ENCODE results near the gene EEIG2. TPM values are rescaled to one million over a fixed set of nuclear protein-coding genes. Genes with fewer than 3 reads are reported as not detected.
"Not testable (repeated sequence)": the region's sequence is repeated elsewhere in the genome, so short reads cannot be mapped to it uniquely, and the experiment has no call there.

EEIG2 gene
- total RNA-seq, result 4.0 and 6.2 TPM in 2 replicates

- peak; percentile 65 for DNase-seq (ENCODE audit: low read depth)
Observed at GRCh38 chr1:108559215-108560186, at the start of gene EEIG2. TSS of gene EEIG2 (plus strand) at chr1:108560100. CDS start at chr1:108560429, 329 bp downstream.

DNA sequence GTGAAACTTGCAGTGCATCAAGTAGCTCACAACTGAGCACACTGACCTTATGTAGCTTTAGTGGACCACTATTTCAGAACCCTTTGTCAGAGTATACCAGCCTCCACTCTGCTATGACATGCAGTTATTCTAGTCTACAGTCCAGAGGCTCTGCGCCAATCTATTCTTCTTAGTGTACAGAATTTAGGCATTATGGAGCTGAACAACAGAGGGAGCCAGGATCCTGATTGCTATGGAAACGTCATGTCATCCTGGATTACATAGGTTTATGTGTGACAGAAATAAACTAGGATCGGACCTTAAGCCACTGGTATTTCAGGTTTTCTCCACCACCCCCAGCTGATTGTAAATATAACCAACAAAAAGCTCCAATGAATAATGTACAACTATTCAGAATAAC is 48.1 kb upstream of the EEIG2 start:
- DNase-seq (ENCODE audit: low read depth), result no peak

- DNase-seq (ENCODE audit: low read depth), result peak; percentile 33
Observed at GRCh38 chr1:108512239-108513043, 47.5 kb upstream of the EEIG2 start.

- DNase-seq (ENCODE audit: low read depth), result no peak
Observed at GRCh38 chr1:108513044-108513415, 46.9 kb upstream of the EEIG2 start.

DNA sequence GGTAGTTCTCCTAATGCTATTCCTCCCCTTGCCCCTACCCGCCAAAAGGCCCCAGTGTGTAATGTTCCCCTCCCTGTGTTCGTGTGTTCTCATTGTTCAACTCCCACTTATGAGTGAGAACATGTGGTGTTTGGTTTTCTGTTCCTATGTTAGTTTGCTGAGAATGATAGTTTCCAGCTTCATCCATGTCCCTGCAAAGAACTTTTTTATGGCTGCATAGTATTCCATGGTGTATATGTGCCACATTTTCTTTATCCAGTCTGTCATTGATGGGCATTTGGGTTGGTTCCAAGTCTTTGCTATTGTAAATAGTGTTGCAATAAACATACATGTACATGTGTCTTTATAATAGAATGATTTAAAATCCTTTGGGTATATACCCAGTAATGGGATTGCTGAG is 46.0 kb upstream of the EEIG2 start:
- DNase-seq (ENCODE audit: low read depth), result not testable (repeated sequence)

- DNase-seq (ENCODE audit: low read depth), result not testable (repeated sequence)
Observed at GRCh38 chr1:108517301-108517897, 42.5 kb upstream of the EEIG2 start.

DNA sequence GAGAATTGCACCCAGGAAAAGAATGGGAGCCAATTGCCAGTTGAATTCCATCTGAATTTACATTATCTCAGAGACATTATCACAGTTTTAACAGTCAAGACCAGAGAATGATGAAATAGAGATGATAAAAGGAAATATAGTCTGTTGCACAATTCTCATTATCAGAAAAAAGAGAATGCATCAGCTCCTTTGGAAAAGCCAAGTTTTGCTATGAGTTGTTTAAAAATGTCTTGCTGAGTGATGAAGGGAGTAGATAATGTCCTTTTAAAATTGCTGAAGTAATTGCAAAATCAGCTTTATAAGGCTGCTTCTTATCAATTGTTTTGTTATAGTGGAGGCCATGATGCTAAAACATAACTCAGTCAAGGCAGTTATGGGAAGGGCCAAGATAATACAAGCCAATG is 37.9 kb upstream of the EEIG2 start:
- no peak for DNase-seq (ENCODE audit: low read depth)

- no peak for DNase-seq (ENCODE audit: low read depth)
Observed at GRCh38 chr1:108523829-108524228, 36.1 kb upstream of the EEIG2 start.

DNA sequence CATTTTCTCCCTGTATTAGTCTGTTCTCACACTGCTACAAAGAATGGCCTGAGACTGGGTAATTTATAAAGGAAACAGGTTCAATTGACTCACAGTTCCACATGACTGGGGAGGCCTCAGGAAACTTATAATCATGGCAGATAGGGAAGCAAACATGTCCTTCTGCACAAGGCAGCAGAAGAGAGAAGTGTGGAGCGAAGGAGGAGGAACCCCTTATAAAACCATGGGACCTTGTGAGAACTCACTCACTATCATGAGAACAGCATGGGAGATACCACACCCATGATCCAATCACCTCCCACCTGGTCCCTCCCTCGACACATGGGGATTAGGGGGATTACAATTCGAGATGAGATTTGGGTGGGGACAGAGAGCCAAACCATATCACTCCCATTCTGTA is 35.2 kb upstream of the EEIG2 start:
- no peak for DNase-seq (ENCODE audit: low read depth)

- no peak for DNase-seq (ENCODE audit: low read depth)
Observed at GRCh38 chr1:108527135-108527534, 32.8 kb upstream of the EEIG2 start.

- DNase-seq (ENCODE audit: low read depth), result no peak
Observed at GRCh38 chr1:108527837-108528236, 32.1 kb upstream of the EEIG2 start.

- DNase-seq (ENCODE audit: low read depth), result no peak
Observed at GRCh38 chr1:108531444-108531843, 28.5 kb upstream of the EEIG2 start.

DNA sequence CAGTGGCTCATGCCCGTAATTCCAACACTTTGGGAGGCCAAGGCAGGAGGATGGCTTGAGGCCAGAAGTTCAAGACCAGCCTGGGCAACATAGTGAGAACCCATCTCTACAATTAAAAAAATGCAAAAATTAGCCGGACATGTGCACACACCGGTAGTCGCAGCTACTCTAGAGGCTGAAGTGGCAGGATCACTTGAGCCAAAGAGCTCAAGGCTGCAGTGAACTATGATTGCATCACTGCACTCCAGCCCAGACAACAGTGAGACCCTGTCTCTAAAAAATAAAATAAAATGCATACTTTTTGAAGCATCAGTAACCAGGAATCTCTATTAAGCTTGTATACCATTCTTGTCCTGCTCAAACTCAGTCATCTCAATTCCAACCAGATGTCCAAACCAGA is 27.2 kb upstream of the EEIG2 start:
- no peak for DNase-seq (ENCODE audit: low read depth)

DNA sequence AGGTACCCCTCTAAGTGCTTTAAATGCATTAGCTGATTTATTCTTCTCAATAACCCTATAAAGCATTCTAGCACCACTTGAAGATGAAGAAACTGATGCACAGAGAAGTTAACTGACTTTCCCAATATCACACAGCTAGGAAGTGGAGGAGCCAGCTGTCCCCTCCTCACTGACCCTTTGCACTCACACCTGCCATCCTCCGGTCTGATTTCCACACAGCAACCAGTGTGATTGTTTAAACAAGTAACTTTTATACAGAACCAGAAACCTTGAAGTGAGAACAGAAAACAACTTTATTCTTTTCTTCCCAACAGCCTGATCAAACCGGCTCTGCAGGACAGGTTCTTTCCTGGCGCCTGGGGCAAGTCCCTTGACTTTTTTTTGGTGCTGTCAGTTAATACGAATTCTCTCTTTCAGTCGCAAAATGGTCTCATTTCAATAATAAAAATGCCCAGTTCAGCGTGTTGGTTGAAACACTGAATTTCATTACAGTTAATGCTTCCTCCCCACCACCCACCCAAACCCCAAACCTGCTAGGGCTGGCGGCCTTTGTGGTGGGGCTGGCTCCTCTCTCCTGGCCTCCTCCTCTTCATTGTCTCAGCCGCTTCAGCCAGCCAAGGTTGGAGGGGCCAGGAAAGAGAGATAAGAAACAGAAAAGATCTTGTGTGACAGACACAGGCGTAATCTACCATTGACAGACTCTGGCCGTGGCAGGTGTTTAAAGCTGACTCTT is 26.4 kb upstream of the EEIG2 start:
- peak; percentile 7 for DNase-seq (ENCODE audit: low read depth)

GRCh38 chr1:108534759-108535158 is 25.1 kb upstream of the EEIG2 start:
- no peak for DNase-seq (ENCODE audit: low read depth)

GRCh38 chr1:108535315-108535897 is 24.5 kb upstream of the EEIG2 start:
- not testable (repeated sequence) for DNase-seq (ENCODE audit: low read depth)

DNA sequence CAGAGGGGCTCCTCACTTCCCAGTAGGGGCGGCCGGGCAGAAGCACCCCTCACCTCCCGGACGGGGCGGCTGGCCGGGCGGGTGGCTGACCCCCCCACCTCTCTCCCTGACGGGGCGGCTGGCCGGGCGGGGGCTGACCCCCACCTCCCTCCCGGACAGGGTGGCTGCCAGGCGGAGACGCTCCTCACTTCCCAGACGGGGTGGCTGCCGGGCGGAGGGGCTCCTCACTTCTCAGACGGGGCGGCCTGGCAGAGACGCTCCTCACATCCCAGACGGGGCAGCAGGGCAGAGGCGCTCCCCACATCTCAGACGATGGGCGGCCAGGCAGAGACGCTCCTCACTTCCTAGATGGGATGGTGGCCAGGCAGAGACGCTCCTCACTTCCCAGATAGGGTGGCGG is 23.9 kb upstream of the EEIG2 start:
- DNase-seq (ENCODE audit: low read depth), result not testable (repeated sequence)

- DNase-seq (ENCODE audit: low read depth), result peak; percentile 40
Observed at GRCh38 chr1:108536791-108537190, 23.1 kb upstream of the EEIG2 start.

GRCh38 chr1:108537976-108538375 is 21.9 kb upstream of the EEIG2 start:
- DNase-seq (ENCODE audit: low read depth), result no peak

DNA sequence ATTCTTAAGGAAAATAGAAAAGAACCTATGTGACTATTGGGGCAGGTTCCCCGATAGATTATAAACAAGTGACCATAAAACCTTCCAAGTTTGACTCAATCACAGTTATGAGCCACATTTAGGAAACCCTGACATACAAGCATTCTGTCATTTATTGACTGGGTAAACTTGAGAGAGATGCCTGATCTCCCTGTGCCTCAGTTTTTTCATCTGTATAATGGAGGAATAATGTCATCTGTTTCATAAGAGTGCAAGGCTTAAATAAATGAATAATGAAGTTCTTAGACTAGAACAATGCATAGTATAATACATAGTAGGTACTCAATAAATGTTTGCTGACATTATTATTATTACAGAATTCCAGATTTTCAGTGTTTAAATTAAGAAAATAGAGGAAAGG is 18.9 kb upstream of the EEIG2 start:
- no peak for DNase-seq (ENCODE audit: low read depth)

DNA sequence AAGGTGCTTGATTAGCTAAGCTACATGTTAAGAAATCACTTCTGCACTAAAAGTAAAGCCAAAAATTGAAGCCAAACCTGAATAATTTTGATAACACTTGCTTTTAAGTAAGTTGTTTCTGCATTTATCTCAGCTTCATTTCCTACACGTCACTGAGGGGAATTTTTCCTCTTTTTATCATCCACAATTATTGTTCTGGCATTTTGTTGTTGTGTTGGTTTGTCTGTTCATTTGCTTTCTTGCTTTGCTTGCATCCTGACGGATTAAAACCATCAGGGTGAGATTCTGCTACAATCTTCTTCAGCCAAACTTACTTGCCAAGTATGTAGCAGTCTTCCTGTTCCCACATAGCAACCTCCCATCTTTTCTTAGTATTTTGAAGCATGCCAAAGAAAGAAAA is 18.0 kb upstream of the EEIG2 start:
- DNase-seq (ENCODE audit: low read depth), result no peak
